BJ (cell line): ENCODE data around the gene DUSP11. TPM values are rescaled to one million over a fixed set of nuclear protein-coding genes. Genes with fewer than 3 reads are reported as not detected.
"Not testable (repeated sequence)": the region's sequence is repeated elsewhere in the genome, so short reads cannot be mapped to it uniquely, and the experiment has no call there.

Experiments
- CTCF ChIA-PET: fragments of 350-600 bp; formaldehyde crosslinking; extraction: SDS; loops from one replicate; lab custom pipeline; 2021; ENCODE audit warnings: antibody characterized with exemption, inconsistent platforms; lab: Yijun Ruan, JAX
- POLR2A ChIA-PET: fragments of 300-600 bp; sonication (Branson Sonifier 250); formaldehyde crosslinking; extraction: SDS; loops from one replicate; lab custom pipeline; 2021; ENCODE audit warnings: antibody characterized with exemption; lab: Charles Lee
- DNase-seq: peaks from one replicate; pipeline ENCODE4 v3.0.0-alpha.2; 2011; ENCODE audit warnings: low read depth
- H3K27me3 ChIP-seq: 2 replicates; pipeline ENCODE4 v1.6.0; 2011; ENCODE audit warnings: low read length; ENCODE audit not compliant: control insufficient read depth, insufficient read depth
- H3K36me3 ChIP-seq: 2 replicates; pipeline ENCODE4 v1.5.1; 2011; ENCODE audit warnings: low read length; ENCODE audit not compliant: control insufficient read depth, insufficient read depth
- H3K4me3 ChIP-seq: 2 replicates; pipeline ENCODE4 v1.5.1; 2011; ENCODE audit warnings: low read depth, mild to moderate bottlenecking, control low read depth, low read length
- CTCF ChIP-seq: IDR thresholded peaks from 2 replicates; pipeline ENCODE4 v1.5.1; 2011; ENCODE audit warnings: low read depth, mild to moderate bottlenecking, control low read depth, inconsistent platforms, low read length, moderate library complexity; ENCODE audit not compliant: insufficient read depth
- polyA plus RNA-seq: library from polyadenylated mRNA; depleted of rRNA; stranded (reverse); fragments of >200 nt; gene quantifications from 2 replicates; pipeline ENCODE4 v1.2.3, GENCODE V29; 2011

Gene DUSP11
- polyA plus RNA-seq, 1 experiment, result 19.7 TPM

GRCh38 chr2:73764945-73765344, 15.0 kb downstream of the DUSP11 start:
- Histone ChIP-seq H3K36me3 (peaks cover 10% of the 10 kb centered on the region), H3K4me3 (no peak overlapping the region), H3K27me3 (no peaks in the 10 kb centered on the region)
- no peak for TF ChIP-seq CTCF
- CTCF ChIA-PET, result no interaction called here
- POLR2A ChIA-PET, result no interaction called here
- no peak for DNase-seq

- DNase-seq, result no peak
- ChIA-PET POLR2A (no interaction called here), CTCF (no interaction called here)
- no peak for TF ChIP-seq CTCF
- no peaks in the 10 kb centered on the region for H3K27me3 ChIP-seq
- H3K4me3 ChIP-seq, result no peak overlapping the region
- peaks cover 16% of the 10 kb centered on the region for H3K36me3 ChIP-seq
These were observed 17.3 kb downstream of the DUSP11 start for GRCh38 chr2:73762571-73762970.

GRCh38 chr2:73759904-73760303, 20.0 kb downstream of the DUSP11 start:
- Histone ChIP-seq H3K4me3 (no peak overlapping the region), H3K27me3 (no peaks in the 10 kb centered on the region), H3K36me3 (peaks cover 15% of the 10 kb centered on the region)
- CTCF ChIA-PET, result interaction anchor here (0.6 kb wide), 1 partner anchor 11 kb away, joined by 3 read pairs; no protein-coding TSS in a partner anchor
- POLR2A ChIA-PET, result no interaction called here
- TF ChIP-seq CTCF, result no peak
- DNase-seq, result no peak

- Histone ChIP-seq H3K4me3 (no peak overlapping the region), H3K27me3 (no peaks in the 10 kb centered on the region), H3K36me3 (peaks cover 15% of the 10 kb centered on the region)
- no peak for TF ChIP-seq CTCF
- POLR2A ChIA-PET, result no interaction called here
- CTCF ChIA-PET, result interaction anchor here (0.6 kb wide), 1 partner anchor 10 kb away, joined by 3 read pairs; no protein-coding TSS in a partner anchor
- no peak for DNase-seq
These were observed 20.6 kb downstream of the DUSP11 start for GRCh38 chr2:73759285-73759764.

- H3K27me3 ChIP-seq, DNase-seq, CTCF ChIA-PET, POLR2A ChIA-PET, H3K4me3 ChIP-seq: not testable (repeated sequence)
- peaks cover 14% of the 10 kb centered on the region for H3K36me3 ChIP-seq
These were observed 25.6 kb downstream of the DUSP11 start for GRCh38 chr2:73754332-73754731.

- TF ChIP-seq CTCF, result no peak
- CTCF ChIA-PET, result interaction anchor here (0.7 kb wide), 2 partner anchors 10 to 401 kb away, joined by 3 read pairs; no protein-coding TSS in a partner anchor
- POLR2A ChIA-PET, result no interaction called here
- DNase-seq, result no peak
- Histone ChIP-seq H3K36me3 (peaks cover 8% of the 10 kb centered on the region), H3K4me3 (no peak overlapping the region), H3K27me3 (no peaks in the 10 kb centered on the region)
These were observed 30.6 kb downstream of the DUSP11 start for GRCh38 chr2:73749314-73749713.
